Smooth muscle cell (in vitro differentiated cells): ENCODE measurements around the gene ZCCHC9. TPM values are rescaled to one million over a fixed set of nuclear protein-coding genes. Genes with fewer than 3 reads are reported as not detected.

Experiments used
- DNase-seq: peaks from one replicate; lab custom pipeline; 2025; ENCODE audit not compliant: unreplicated experiment; lab: John Stamatoyannopoulos, UW
- H2AFZ ChIP-seq: fragments of 200-600 bp; sonication (generic); 2 replicates; pipeline ENCODE4 v1.6.0; 2016; ENCODE audit warnings: antibody characterized with exemption, low read depth, mild to moderate bottlenecking
- H3F3A ChIP-seq: fragments of 200-600 bp; sonication (generic); 2 replicates; pipeline ENCODE4 v1.6.0; 2017; ENCODE audit warnings: antibody characterized with exemption, low read depth
- H3K27ac ChIP-seq: fragments of 200-600 bp; sonication (generic); 2 replicates; pipeline ENCODE4 v1.5.1; 2016; ENCODE audit warnings: low read depth, mild to moderate bottlenecking
- H3K27me3 ChIP-seq: fragments of 200-600 bp; sonication (generic); 2 replicates; pipeline ENCODE4 v1.6.1; 2016; ENCODE audit warnings: low read depth, mild to moderate bottlenecking
- H3K36me3 ChIP-seq: fragments of 200-600 bp; sonication (generic); 2 replicates; pipeline ENCODE4 v1.5.1; 2016; ENCODE audit warnings: low read depth
- H3K4me1 ChIP-seq: fragments of 200-600 bp; sonication (generic); 2 replicates; pipeline ENCODE4 v1.5.1; 2016; ENCODE audit warnings: low read depth
- H3K4me2 ChIP-seq: fragments of 200-600 bp; sonication (generic); 2 replicates; pipeline ENCODE4 v1.6.0; 2016; ENCODE audit warnings: mild to moderate bottlenecking
- H3K4me3 ChIP-seq: fragments of 200-600 bp; sonication (generic); 2 replicates; pipeline ENCODE4 v1.5.1; 2016; ENCODE audit warnings: mild to moderate bottlenecking
- H3K79me2 ChIP-seq: fragments of 200-600 bp; sonication (generic); 2 replicates; pipeline ENCODE4 v1.6.0; 2016; ENCODE audit warnings: low read depth, mild to moderate bottlenecking
- H3K9ac ChIP-seq: fragments of 200-600 bp; sonication (generic); 2 replicates; pipeline ENCODE4 v1.6.0; 2016; ENCODE audit warnings: low read depth
- H3K9me3 ChIP-seq: fragments of 200-600 bp; sonication (generic); replicated peaks from 2 replicates; pipeline ENCODE4 v1.5.1; 2016; ENCODE audit warnings: low read depth
- H4K20me1 ChIP-seq: fragments of 200-600 bp; sonication (generic); 2 replicates; pipeline ENCODE4 v1.6.0; 2016; ENCODE audit warnings: low read depth
- WGBS: methylation state at CpG from one replicate; pipeline ENCODE4 v1.1.7; 2016; ENCODE audit warnings: low lambda C conversion rate; 5-methylcytosine and 5-hydroxymethylcytosine counted together
- polyA plus RNA-seq: library from polyadenylated mRNA; unstranded; fragments of >200 nt; fragmentation: Nextera tagmentation; extraction: Ambion mirVana; gene quantifications from 2 replicates; pipeline ENCODE4 v1.2.1, GENCODE V29; 2016
- total RNA-seq: library from RNA; depleted of rRNA; stranded (reverse); fragments of >200 nt; gene quantifications from 2 replicates; pipeline ENCODE4 v1.2.3, GENCODE V29; 2014
- TF ChIP-seq, protein P1 (sequence below): fragments of 200-600 bp; sonication (generic); IDR thresholded peaks from 2 replicates; pipeline ENCODE4 v1.5.1; 2017; ENCODE audit warnings: borderline replicate concordance, mild to moderate bottlenecking, antibody characterized with exemption; ENCODE audit not compliant: insufficient read depth, poor library complexity, severe bottlenecking

ZCCHC9 gene
- total and polyA plus RNA-seq, 2 experiments from 2014 or later, result 33.9 to 53.0 TPM

- Histone ChIP-seq H3K36me3 (no peaks in the 10 kb centered on the region), H3K4me3 (peak overlapping the region; percentile 79), H3K4me1 (peaks cover 14% of the 10 kb centered on the region), H3K79me2 (peaks cover 58% of the 10 kb centered on the region), H2AFZ (no peak overlapping the region), H3K27me3 (no peaks in the 10 kb centered on the region), H3K9ac (peak overlapping the region; percentile 97), H4K20me1 (peaks cover 5% of the 10 kb centered on the region), H3K27ac (peak overlapping the region; percentile 92), H3K9me3 (no peaks in the 10 kb centered on the region), H3F3A (no peaks in the 10 kb centered on the region), H3K4me2 (peak overlapping the region; percentile 95)
- TF ChIP-seq, protein P1, sequence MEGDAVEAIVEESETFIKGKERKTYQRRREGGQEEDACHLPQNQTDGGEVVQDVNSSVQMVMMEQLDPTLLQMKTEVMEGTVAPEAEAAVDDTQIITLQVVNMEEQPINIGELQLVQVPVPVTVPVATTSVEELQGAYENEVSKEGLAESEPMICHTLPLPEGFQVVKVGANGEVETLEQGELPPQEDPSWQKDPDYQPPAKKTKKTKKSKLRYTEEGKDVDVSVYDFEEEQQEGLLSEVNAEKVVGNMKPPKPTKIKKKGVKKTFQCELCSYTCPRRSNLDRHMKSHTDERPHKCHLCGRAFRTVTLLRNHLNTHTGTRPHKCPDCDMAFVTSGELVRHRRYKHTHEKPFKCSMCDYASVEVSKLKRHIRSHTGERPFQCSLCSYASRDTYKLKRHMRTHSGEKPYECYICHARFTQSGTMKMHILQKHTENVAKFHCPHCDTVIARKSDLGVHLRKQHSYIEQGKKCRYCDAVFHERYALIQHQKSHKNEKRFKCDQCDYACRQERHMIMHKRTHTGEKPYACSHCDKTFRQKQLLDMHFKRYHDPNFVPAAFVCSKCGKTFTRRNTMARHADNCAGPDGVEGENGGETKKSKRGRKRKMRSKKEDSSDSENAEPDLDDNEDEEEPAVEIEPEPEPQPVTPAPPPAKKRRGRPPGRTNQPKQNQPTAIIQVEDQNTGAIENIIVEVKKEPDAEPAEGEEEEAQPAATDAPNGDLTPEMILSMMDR, result no peak
- WGBS, result 77% methylated on average over 5 of the region's 5 CpGs
- DNase-seq, result no peak
Observed at GRCh38 chr5:81302596-81302995, 1.2 kb downstream of the ZCCHC9 start.

DNA sequence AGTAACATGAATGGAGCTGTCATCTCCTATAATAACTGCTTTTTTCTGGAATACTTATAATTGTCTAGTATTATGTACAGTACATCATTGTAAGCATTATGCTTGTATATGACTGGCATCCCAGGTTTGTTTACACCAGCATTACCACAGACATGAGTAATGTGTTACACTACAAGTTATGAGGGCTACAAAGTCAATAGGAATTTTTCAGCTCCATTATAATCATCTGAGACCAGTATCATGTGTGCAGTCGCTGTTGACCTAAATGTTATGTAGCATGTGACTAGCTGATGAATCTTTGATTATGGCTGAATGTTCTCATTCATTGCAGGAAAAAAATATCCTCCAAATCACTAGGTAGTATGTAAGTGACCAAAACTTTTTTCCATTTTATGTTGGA is 2.2 kb downstream of the ZCCHC9 start:
- no peaks in the 10 kb centered on the region for H3F3A ChIP-seq
- peak overlapping the region; percentile 92 for H3K27ac ChIP-seq
- H3K36me3 ChIP-seq, result no peaks in the 10 kb centered on the region
- H3K4me3 ChIP-seq, result no peak overlapping the region
- H3K9me3 ChIP-seq, result no peaks in the 10 kb centered on the region
- TF ChIP-seq, protein P1, result no peak
- peaks cover 14% of the 10 kb centered on the region for H3K4me1 ChIP-seq
- peak overlapping the region; percentile 95 for H3K4me2 ChIP-seq
- DNase-seq, result no peak
- H3K79me2 ChIP-seq, result peaks cover 54% of the 10 kb centered on the region
- H3K9ac ChIP-seq, result no peak overlapping the region
- peaks cover 10% of the 10 kb centered on the region for H4K20me1 ChIP-seq
- H2AFZ ChIP-seq, result no peak overlapping the region
- H3K27me3 ChIP-seq, result no peaks in the 10 kb centered on the region
- 60% methylated on average over 1 of the region's 1 CpG for WGBS

DNA sequence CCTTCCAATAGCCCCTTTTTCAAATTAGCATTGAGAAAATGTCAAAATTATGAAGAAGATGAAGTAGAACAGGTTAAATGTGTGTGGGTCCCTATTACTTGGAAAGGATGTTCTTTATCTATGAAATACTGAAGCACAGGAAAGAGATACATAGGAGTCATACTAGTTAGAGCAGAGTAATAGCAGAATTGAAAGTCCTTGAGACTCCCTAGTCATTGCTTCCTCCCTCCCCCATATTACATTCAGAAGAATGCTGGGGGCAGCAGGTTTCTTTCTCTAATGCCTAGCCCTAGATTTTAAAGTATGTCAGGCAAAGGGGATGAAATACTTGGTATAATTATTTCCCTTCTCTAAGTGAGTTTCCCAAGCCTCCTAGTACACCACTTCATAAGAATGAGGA is 4.4 kb downstream of the ZCCHC9 start:
- H3K4me2 ChIP-seq, result no peak overlapping the region
- TF ChIP-seq, protein P1, result no peak
- H3K79me2 ChIP-seq, result peaks cover 34% of the 10 kb centered on the region
- no peak overlapping the region for H3K4me3 ChIP-seq
- H3K9me3 ChIP-seq, result no peaks in the 10 kb centered on the region
- no peaks in the 10 kb centered on the region for H3F3A ChIP-seq
- no peak overlapping the region for H3K9ac ChIP-seq
- H3K4me1 ChIP-seq, result peaks cover 8% of the 10 kb centered on the region
- no peak overlapping the region for H2AFZ ChIP-seq
- peaks cover 10% of the 10 kb centered on the region for H4K20me1 ChIP-seq
- H3K36me3 ChIP-seq, result no peaks in the 10 kb centered on the region
- no peak for DNase-seq
- no peak overlapping the region for H3K27ac ChIP-seq
- H3K27me3 ChIP-seq, result no peaks in the 10 kb centered on the region

- H3F3A ChIP-seq, result no peaks in the 10 kb centered on the region
- H3K4me1 ChIP-seq, result no peaks in the 10 kb centered on the region
- 97% methylated on average over 2 of the region's 2 CpGs for WGBS
- no peak overlapping the region for H3K4me3 ChIP-seq
- H4K20me1 ChIP-seq, result peaks cover 10% of the 10 kb centered on the region
- TF ChIP-seq, protein P1, result no peak
- H3K9ac ChIP-seq, result no peak overlapping the region
- H2AFZ ChIP-seq, result no peak overlapping the region
- no peak for DNase-seq
- H3K27me3 ChIP-seq, result no peaks in the 10 kb centered on the region
- H3K79me2 ChIP-seq, result peaks cover 15% of the 10 kb centered on the region
- no peak overlapping the region for H3K4me2 ChIP-seq
- peaks cover 16% of the 10 kb centered on the region for H3K36me3 ChIP-seq
- no peaks in the 10 kb centered on the region for H3K9me3 ChIP-seq
- no peak overlapping the region for H3K27ac ChIP-seq
Observed at GRCh38 chr5:81308836-81309235, 7.4 kb downstream of the ZCCHC9 start.
